ENCODE measurements around the gene TVP23C. TPM values are rescaled to one million over a fixed set of nuclear protein-coding genes. Genes with fewer than 3 reads are reported as not detected.

The TVP23C gene
- total RNA-seq, 1 experiment from 2014 or later: 16.9 TPM

- no peaks in the 10 kb centered on the region for H3K79me2 ChIP-seq (ENCODE audit: insufficient read depth, low read length)
- H3K18ac ChIP-seq (ENCODE audit: insufficient read length, low read depth, low read length): peak overlapping the region; percentile 36
- H3K4me2 ChIP-seq (ENCODE audit: insufficient read depth, insufficient read length, low read length): no peak overlapping the region
- H3K23me2 ChIP-seq (ENCODE audit: insufficient read length, low read depth, low read length, poor library complexity, severe bottlenecking): no peaks in the 10 kb centered on the region
- Mint-ChIP-seq H3K4me1 (peaks cover 29 to 32% of the 10 kb centered on the region in 2 experiments), H3K36me3 (ENCODE audit: insufficient read depth in 1 of 3, low read depth in 3 of 3) (peaks cover 30 to 54% (median 42%) of the 10 kb centered on the region in 3 experiments), H3K27ac (peak overlapping the region in 2 of 3 experiments; percentile 22 to 60; a peak in 1 of 7 replicates), H3K27me3 (ENCODE audit: low read depth) (no peaks in the 10 kb centered on the region), H3K4me3 (no peak overlapping the region), H3K9me3 (peaks cover 3 to 4% of the 10 kb centered on the region in 2 experiments; a peak in 3 of 5 replicates)
- H3K9ac ChIP-seq (ENCODE audit: extremely low read depth, insufficient read length, low read length): no peak overlapping the region
- H2BK15ac ChIP-seq (ENCODE audit: low read depth, low read length): no peak overlapping the region
- no peaks in the 10 kb centered on the region for H3K27me3 ChIP-seq (ENCODE audit: insufficient read depth, low read length)
- no peak overlapping the region for H3T11ph ChIP-seq (ENCODE audit: low read length)
- H3K4ac ChIP-seq (ENCODE audit: low read depth, low read length): no peak overlapping the region
- H2BK5ac ChIP-seq (ENCODE audit: insufficient read length, low read length): no peak overlapping the region
- no peak for DNase-seq
- H3K9me3 ChIP-seq (ENCODE audit: control insufficient read depth, low read depth, low read length): no peaks in the 10 kb centered on the region
- H4K20me1 ChIP-seq (ENCODE audit: control insufficient read depth, insufficient read depth, insufficient read length): no peaks in the 10 kb centered on the region
- H2AFZ ChIP-seq (ENCODE audit: low read length): no peak overlapping the region
- H3K14ac ChIP-seq (ENCODE audit: insufficient read depth, low read length): no peak overlapping the region
- H2BK120ac ChIP-seq (ENCODE audit: low read depth, low read length, poor library complexity, severe bottlenecking): peak overlapping the region; percentile 28
- H4K91ac ChIP-seq (ENCODE audit: insufficient read length, low read depth, low read length): no peak overlapping the region
- no peak for TF ChIP-seq CTCF (conservative IDR thresholded peaks at IDR 0.05)
- no peak overlapping the region for H4K8ac ChIP-seq (replicated peaks; ENCODE audit: insufficient read length, low read depth, low read length)
- no peak overlapping the region for H2BK20ac ChIP-seq (ENCODE audit: low read depth, low read length, poor library complexity, severe bottlenecking)
- no peak overlapping the region for H3K27ac ChIP-seq (ENCODE audit: insufficient read length, low read depth, low read length)
- H3K4me1 ChIP-seq (ENCODE audit: insufficient read depth, low read length): peaks cover 6% of the 10 kb centered on the region; the same call in 1 of the 2 replicates
- H2AK5ac ChIP-seq (ENCODE audit: insufficient read length, low read length): no peak overlapping the region
- no peak overlapping the region for H2BK12ac ChIP-seq (ENCODE audit: insufficient read length, low read depth, low read length)
- no peak overlapping the region for H3K23ac ChIP-seq (ENCODE audit: insufficient read length, low read depth, low read length)
- WGBS (ENCODE audit: extremely low coverage, insufficient read length, low lambda C conversion rate): no CpG with 5 or more reads among the region's 8 CpGs
- no peak overlapping the region for H3K56ac ChIP-seq (ENCODE audit: insufficient read length, low read depth, low read length)
- H3K79me1 ChIP-seq (ENCODE audit: insufficient read depth, low read depth, low read length, poor library complexity, severe bottlenecking): no peaks in the 10 kb centered on the region
- no peak overlapping the region for H4K5ac ChIP-seq (ENCODE audit: insufficient read length, low read depth, low read length)
Observed at GRCh38 chr17:15492791-15493692, 70.2 kb downstream of the TVP23C start.

All from H9 (cell line).